ENCODE results near the gene CSNK1E. TPM values are rescaled to one million over a fixed set of nuclear protein-coding genes. Genes with fewer than 3 reads are reported as not detected.
A peak's percentile ranks its signal among the peaks of the same experiment; 100 is the strongest.

The CSNK1E gene
- total and polyA plus RNA-seq, 4 experiments from 2014 or later, result 8.8 to 103 (median 56.7) TPM

- H3K4me1 Mint-ChIP-seq, result peaks cover 35 to 60% (median 44%) of the 10 kb centered on the region in 4 donors
- Histone ChIP-seq H3K9me3 (ENCODE audit: control insufficient read depth in 1 of 2, low read length in 2 of 2) (no peaks in the 10 kb centered on the region), H3K27me3 (ENCODE audit: insufficient read depth, low read length) (no peaks in the 10 kb centered on the region), H3K4me1 (ENCODE audit: insufficient read depth, low read length) (peaks cover 47% of the 10 kb centered on the region), H3K4me3 (ENCODE audit: low read length in 2 of 2) (peak overlapping the region; percentile 7 to 55), H3K27ac (ENCODE audit: low read depth, low read length) (peak overlapping the region; percentile 77), H3K36me3 (ENCODE audit: insufficient read depth, low read length) (no peaks in the 10 kb centered on the region)
- intact Hi-C loops (cut with micrococcal nuclease), result loop anchor here (1.0 to 10.0 kb wide), 5 partner anchors 43 to 838 kb away; partner anchors contain the start of genes CBX7, DDX17, MAFF and TMEM184B
- peak overlapping the region; percentile 88 to 95 (median 90) for H3K4me3 Mint-ChIP-seq
- H3K27me3 Mint-ChIP-seq, result no peaks in the 10 kb centered on the region
- CTCF ChIA-PET (ENCODE audit: partially characterized antibody), result no interaction called here
- POLR2A ChIA-PET (ENCODE audit: partially characterized antibody), result interaction anchor here (0.6 to 3.6 kb wide), 3 partner anchors 10 to 44 kb away, joined by 3 to 22 read pairs (median 6); partner anchors contain the start of gene TMEM184B
- peak; percentile 61 to 74 (median 71) for DNase-seq
- H3K27ac Mint-ChIP-seq, result peak overlapping the region; percentile 96 to 98 (median 98)
- peaks cover 0 to 21% of the 10 kb centered on the region in 2 donors for H3K36me3 Mint-ChIP-seq
- no peaks in the 10 kb centered on the region for H3K9me3 Mint-ChIP-seq
Observed at GRCh38 chr22:38316364-38317121, 690 bp downstream of the CSNK1E start.

GRCh38 chr22:38315823-38316363, 1.3 kb downstream of the CSNK1E start:
- Mint-ChIP-seq H3K27me3 (no peaks in the 10 kb centered on the region), H3K4me3 (peak overlapping the region; percentile 88 to 95 (median 90)), H3K4me1 (peaks cover 40 to 66% (median 49%) of the 10 kb centered on the region in 4 donors), H3K36me3 (peaks cover 0 to 23% of the 10 kb centered on the region in 2 donors), H3K9me3 (no peaks in the 10 kb centered on the region), H3K27ac (peak overlapping the region; percentile 96 to 98 (median 98))
- Histone ChIP-seq H3K27ac (ENCODE audit: low read depth, low read length) (peak overlapping the region; percentile 77), H3K4me1 (ENCODE audit: insufficient read depth, low read length) (peaks cover 54% of the 10 kb centered on the region), H3K4me3 (ENCODE audit: low read length in 2 of 2) (peak overlapping the region; percentile 7 to 55), H3K27me3 (ENCODE audit: insufficient read depth, low read length) (no peaks in the 10 kb centered on the region), H3K36me3 (ENCODE audit: insufficient read depth, low read length) (no peaks in the 10 kb centered on the region), H3K9me3 (ENCODE audit: control insufficient read depth in 1 of 2, low read length in 2 of 2) (no peaks in the 10 kb centered on the region)
- POLR2A ChIA-PET (ENCODE audit: partially characterized antibody), result interaction anchor here (0.6 to 3.6 kb wide), 7 partner anchors 10 to 438 kb away, joined by 3 to 22 read pairs (median 3); partner anchors contain the start of gene TMEM184B
- intact Hi-C loops (cut with micrococcal nuclease), result loop anchor here (2.0 to 10.0 kb wide), 4 partner anchors 83 to 839 kb away; partner anchors contain the start of genes CBX7, DDX17 and MAFF
- peak in 3 of 5 donors; percentile 28 to 34 (median 31) for DNase-seq
- CTCF ChIA-PET (ENCODE audit: partially characterized antibody), result interaction anchor here (2.2 kb wide), 1 partner anchor 10 kb away, joined by 6 read pairs; no protein-coding TSS in a partner anchor

- no peaks in the 10 kb centered on the region for H3K9me3 Mint-ChIP-seq
- no peaks in the 10 kb centered on the region for H3K36me3 ChIP-seq (ENCODE audit: insufficient read depth, low read length)
- H3K4me1 ChIP-seq (ENCODE audit: insufficient read depth, low read length), result peaks cover 55% of the 10 kb centered on the region
- H3K27me3 ChIP-seq (ENCODE audit: insufficient read depth, low read length), result no peaks in the 10 kb centered on the region
- H3K27ac ChIP-seq (ENCODE audit: low read depth, low read length), result peak overlapping the region; percentile 77
- H3K27me3 Mint-ChIP-seq, result no peaks in the 10 kb centered on the region
- ChIA-PET CTCF (ENCODE audit: partially characterized antibody) (interaction anchor here (2.2 kb wide), 1 partner anchor 10 kb away, joined by 6 read pairs; no protein-coding TSS in a partner anchor), POLR2A (ENCODE audit: partially characterized antibody) (interaction anchor here (0.6 to 3.6 kb wide), 8 partner anchors 9 to 438 kb away, joined by 3 to 22 read pairs (median 3); partner anchors contain the start of gene TMEM184B)
- H3K36me3 Mint-ChIP-seq, result peaks cover 0 to 25% of the 10 kb centered on the region in 2 donors
- peak overlapping the region in 1 of 2 donors; percentile 7 for H3K4me3 ChIP-seq (ENCODE audit: low read length in 2 of 2)
- peak; percentile 34 to 54 (median 46) for DNase-seq
- peak overlapping the region; percentile 88 to 95 (median 90) for H3K4me3 Mint-ChIP-seq
- peak overlapping the region; percentile 96 to 98 (median 98) for H3K27ac Mint-ChIP-seq
- H3K4me1 Mint-ChIP-seq, result peaks cover 44 to 70% (median 54%) of the 10 kb centered on the region in 4 donors
- intact Hi-C loops (cut with micrococcal nuclease), result loop anchor here (5.0 to 10.0 kb wide), 3 partner anchors 113 to 840 kb away; partner anchors contain the start of genes CBX7, DDX17 and MAFF
- H3K9me3 ChIP-seq (ENCODE audit: control insufficient read depth in 1 of 2, low read length in 2 of 2), result no peaks in the 10 kb centered on the region
Observed at GRCh38 chr22:38314933-38315822, 2.1 kb downstream of the CSNK1E start.

GRCh38 chr22:38314051-38314932, 2.9 kb downstream of the CSNK1E start:
- intact Hi-C loops (cut with micrococcal nuclease), result loop anchor here (10.0 kb wide), 1 partner anchor 841 kb away; the partner anchor contains the start of gene CBX7
- POLR2A ChIA-PET (ENCODE audit: partially characterized antibody), result interaction anchor here (0.9 to 3.6 kb wide), 5 partner anchors 8 to 99 kb away, joined by 3 to 22 read pairs (median 4); no protein-coding TSS in a partner anchor

GRCh38 chr22:38313384-38313955, 3.8 kb downstream of the CSNK1E start:
- H3K4me3 ChIP-seq (ENCODE audit: low read length in 2 of 2), result no peak overlapping the region
- Mint-ChIP-seq H3K9me3 (no peaks in the 10 kb centered on the region), H3K27ac (peak overlapping the region; percentile 90 to 98 (median 97)), H3K4me3 (peak overlapping the region in 7 of 8 donors; percentile 49 to 95 (median 59)), H3K27me3 (no peaks in the 10 kb centered on the region), H3K4me1 (peaks cover 47 to 79% (median 62%) of the 10 kb centered on the region in 4 donors), H3K36me3 (peaks cover 0 to 31% of the 10 kb centered on the region in 2 donors)
- peaks cover 55% of the 10 kb centered on the region for H3K4me1 ChIP-seq (ENCODE audit: insufficient read depth, low read length)
- POLR2A ChIA-PET (ENCODE audit: partially characterized antibody), result interaction anchor here (1.3 to 3.6 kb wide), 4 partner anchors 7 to 46 kb away, joined by 4 to 22 read pairs (median 6); no protein-coding TSS in a partner anchor
- DNase-seq, result peak; percentile 19 to 63 (median 32)
- no peaks in the 10 kb centered on the region for H3K36me3 ChIP-seq (ENCODE audit: insufficient read depth, low read length)
- no peaks in the 10 kb centered on the region for H3K27me3 ChIP-seq (ENCODE audit: insufficient read depth, low read length)
- CTCF ChIA-PET (ENCODE audit: partially characterized antibody), result interaction anchor here (2.2 kb wide), 1 partner anchor 8 kb away, joined by 6 read pairs; no protein-coding TSS in a partner anchor
- H3K9me3 ChIP-seq (ENCODE audit: control insufficient read depth in 1 of 2, low read length in 2 of 2), result no peaks in the 10 kb centered on the region
- H3K27ac ChIP-seq (ENCODE audit: low read depth, low read length), result peak overlapping the region; percentile 77
- intact Hi-C loops (cut with micrococcal nuclease), result loop anchor here (10.0 kb wide), 1 partner anchor 841 kb away; the partner anchor contains the start of gene CBX7

More at GRCh38 chr22:38314051-38314932, 2.9 kb downstream of the CSNK1E start:
- Mint-ChIP-seq H3K36me3 (peaks cover 0 to 25% of the 10 kb centered on the region in 2 donors), H3K27ac (peak overlapping the region; percentile 96 to 98 (median 98)), H3K27me3 (no peaks in the 10 kb centered on the region), H3K9me3 (no peaks in the 10 kb centered on the region), H3K4me3 (peak overlapping the region; percentile 26 to 95 (median 90)), H3K4me1 (peaks cover 44 to 71% (median 56%) of the 10 kb centered on the region in 4 donors)
- CTCF ChIA-PET (ENCODE audit: partially characterized antibody), result interaction anchor here (0.9 to 2.2 kb wide), 2 partner anchors 9 to 17 kb away, joined by 4 to 6 read pairs; no protein-coding TSS in a partner anchor
- no peaks in the 10 kb centered on the region for H3K9me3 ChIP-seq (ENCODE audit: control insufficient read depth in 1 of 2, low read length in 2 of 2)
- peaks cover 55% of the 10 kb centered on the region for H3K4me1 ChIP-seq (ENCODE audit: insufficient read depth, low read length)
- no peak overlapping the region for H3K4me3 ChIP-seq (ENCODE audit: low read length in 2 of 2)
- H3K36me3 ChIP-seq (ENCODE audit: insufficient read depth, low read length), result no peaks in the 10 kb centered on the region
- no peaks in the 10 kb centered on the region for H3K27me3 ChIP-seq (ENCODE audit: insufficient read depth, low read length)
- DNase-seq, result peak in 1 of 5 donors; percentile 17
- H3K27ac ChIP-seq (ENCODE audit: low read depth, low read length), result peak overlapping the region; percentile 77
